Measurements from ENCODE around the gene PTPN5.

Gene PTPN5

GRCh38 chr11:18790883-18791206 is 753 bp downstream of the PTPN5 start:
- no peak for TF ChIP-seq POLR2A (IDR thresholded peaks at IDR 0.05; ENCODE audit: low read depth, low read length)
- no peak for TF ChIP-seq TAF1 (IDR thresholded peaks at IDR 0.05; ENCODE audit: borderline replicate concordance, low read depth, low read length)
- TF ChIP-seq POLR2AphosphoS5 (IDR thresholded peaks at IDR 0.05; ENCODE audit: low read depth, low read length) = no peak
- no peak for DNase-seq (ENCODE audit: insufficient read length)
- no peak for FAIRE-seq

- no peak for FAIRE-seq
- no peak for TF ChIP-seq POLR2A (IDR thresholded peaks at IDR 0.05; ENCODE audit: low read depth, low read length)
- TF ChIP-seq POLR2AphosphoS5 (IDR thresholded peaks at IDR 0.05; ENCODE audit: low read depth, low read length) = no peak
- TF ChIP-seq TAF1 (IDR thresholded peaks at IDR 0.05; ENCODE audit: borderline replicate concordance, low read depth, low read length) = no peak
- DNase-seq (ENCODE audit: insufficient read length) = no peak
Observed at GRCh38 chr11:18789942-18790341, 1.7 kb downstream of the PTPN5 start.

GRCh38 chr11:18785411-18785810 is 6.2 kb downstream of the PTPN5 start:
- DNase-seq (ENCODE audit: insufficient read length) = no peak
- FAIRE-seq = no peak
- TF ChIP-seq POLR2A (IDR thresholded peaks at IDR 0.05; ENCODE audit: low read depth, low read length) = no peak
- no peak for TF ChIP-seq POLR2AphosphoS5 (IDR thresholded peaks at IDR 0.05; ENCODE audit: low read depth, low read length)
- TF ChIP-seq TAF1 (IDR thresholded peaks at IDR 0.05; ENCODE audit: borderline replicate concordance, low read depth, low read length) = no peak

GRCh38 chr11:18780896-18781295 is 10.7 kb downstream of the PTPN5 start:
- no peak for TF ChIP-seq POLR2AphosphoS5 (IDR thresholded peaks at IDR 0.05; ENCODE audit: low read depth, low read length)
- no peak for TF ChIP-seq POLR2A (IDR thresholded peaks at IDR 0.05; ENCODE audit: low read depth, low read length)
- TF ChIP-seq TAF1 (IDR thresholded peaks at IDR 0.05; ENCODE audit: borderline replicate concordance, low read depth, low read length) = no peak
- DNase-seq (ENCODE audit: insufficient read length) (no peak), FAIRE-seq (no peak)

GRCh38 chr11:18780329-18780728 is 11.3 kb downstream of the PTPN5 start:
- no peak for TF ChIP-seq TAF1 (IDR thresholded peaks at IDR 0.05; ENCODE audit: borderline replicate concordance, low read depth, low read length)
- TF ChIP-seq POLR2AphosphoS5 (IDR thresholded peaks at IDR 0.05; ENCODE audit: low read depth, low read length) = no peak
- no peak for TF ChIP-seq POLR2A (IDR thresholded peaks at IDR 0.05; ENCODE audit: low read depth, low read length)
- FAIRE-seq (no peak), DNase-seq (ENCODE audit: insufficient read length) (no peak)

GRCh38 chr11:18778468-18778867 is 13.1 kb downstream of the PTPN5 start:
- TF ChIP-seq POLR2AphosphoS5 (IDR thresholded peaks at IDR 0.05; ENCODE audit: low read depth, low read length) (no peak), TAF1 (IDR thresholded peaks at IDR 0.05; ENCODE audit: borderline replicate concordance, low read depth, low read length) (no peak), POLR2A (IDR thresholded peaks at IDR 0.05; ENCODE audit: low read depth, low read length) (no peak)
- FAIRE-seq (no peak), DNase-seq (ENCODE audit: insufficient read length) (no peak)

- DNase-seq (ENCODE audit: insufficient read length) (no peak), FAIRE-seq (peak; percentile 65)
- TF ChIP-seq TAF1 (IDR thresholded peaks at IDR 0.05; ENCODE audit: borderline replicate concordance, low read depth, low read length) = no peak
- no peak for TF ChIP-seq POLR2A (IDR thresholded peaks at IDR 0.05; ENCODE audit: low read depth, low read length)
- TF ChIP-seq POLR2AphosphoS5 (IDR thresholded peaks at IDR 0.05; ENCODE audit: low read depth, low read length) = no peak
Observed at GRCh38 chr11:18776324-18776723, 15.3 kb downstream of the PTPN5 start.

GRCh38 chr11:18775492-18776292 is 15.9 kb downstream of the PTPN5 start:
- no peak for TF ChIP-seq POLR2AphosphoS5 (IDR thresholded peaks at IDR 0.05; ENCODE audit: low read depth, low read length)
- TF ChIP-seq POLR2A (IDR thresholded peaks at IDR 0.05; ENCODE audit: low read depth, low read length) = no peak
- no peak for TF ChIP-seq TAF1 (IDR thresholded peaks at IDR 0.05; ENCODE audit: borderline replicate concordance, low read depth, low read length)
- DNase-seq (ENCODE audit: insufficient read length) (peak; percentile 50), FAIRE-seq (peak; percentile 98)

GRCh38 chr11:18774801-18775200 is 16.8 kb downstream of the PTPN5 start:
- DNase-seq (ENCODE audit: insufficient read length) = no peak
- TF ChIP-seq TAF1 (IDR thresholded peaks at IDR 0.05; ENCODE audit: borderline replicate concordance, low read depth, low read length) (no peak), POLR2AphosphoS5 (IDR thresholded peaks at IDR 0.05; ENCODE audit: low read depth, low read length) (no peak), POLR2A (IDR thresholded peaks at IDR 0.05; ENCODE audit: low read depth, low read length) (no peak)
- FAIRE-seq = no peak

GRCh38 chr11:18773681-18774080 is 17.9 kb downstream of the PTPN5 start:
- TF ChIP-seq POLR2A (IDR thresholded peaks at IDR 0.05; ENCODE audit: low read depth, low read length) (no peak), POLR2AphosphoS5 (IDR thresholded peaks at IDR 0.05; ENCODE audit: low read depth, low read length) (no peak)
- FAIRE-seq (peak; percentile 14), DNase-seq (ENCODE audit: insufficient read length) (no peak)

GRCh38 chr11:18773104-18773503 is 18.5 kb downstream of the PTPN5 start:
- no peak for TF ChIP-seq POLR2AphosphoS5 (IDR thresholded peaks at IDR 0.05; ENCODE audit: low read depth, low read length)
- FAIRE-seq (no peak), DNase-seq (ENCODE audit: insufficient read length) (no peak)

- no peak for TF ChIP-seq POLR2AphosphoS5 (IDR thresholded peaks at IDR 0.05; ENCODE audit: low read depth, low read length)
- TF ChIP-seq TAF1 (IDR thresholded peaks at IDR 0.05; ENCODE audit: borderline replicate concordance, low read depth, low read length) = no peak
- TF ChIP-seq POLR2A (IDR thresholded peaks at IDR 0.05; ENCODE audit: low read depth, low read length) = no peak
- DNase-seq (ENCODE audit: insufficient read length) (no peak), FAIRE-seq (peak; percentile 48)
Observed at GRCh38 chr11:18772211-18772610, 19.4 kb downstream of the PTPN5 start.

Data from GM12892 (cell line).